Stimulated activated CD8-positive, alpha-beta memory T cell treated with anti-CD3 and anti-CD28 coated beads, Interleukin-4, amount 100 ng/mL, for 1 hour (primary cell): ENCODE data around the gene NIF3L1.
"Not testable (repeated sequence)": the region's sequence is repeated elsewhere in the genome, so short reads cannot be mapped to it uniquely, and the experiment has no call there.

Source experiments
- DNase-seq, 2 donors: peaks; one replicate each; pipeline ENCODE4 v3.0.0-alpha.2; 2020; ENCODE audit warnings: low read depth in 2 of 2, low spot score in 1 of 2

Gene NIF3L1

GRCh38 chr2:200871151-200871550 lies 18.0 kb upstream of the NIF3L1 start:
- DNase-seq, result no peak

GRCh38 chr2:200873560-200873959 lies 15.6 kb upstream of the NIF3L1 start:
- DNase-seq, result no peak

GRCh38 chr2:200877443-200877842 lies 11.7 kb upstream of the NIF3L1 start:
- no peak for DNase-seq

GRCh38 chr2:200878289-200878880 lies 10.8 kb upstream of the NIF3L1 start:
- DNase-seq, result no peak

GRCh38 chr2:200881715-200882249 lies 7.4 kb upstream of the NIF3L1 start:
- DNase-seq, result not testable (repeated sequence)

GRCh38 chr2:200899482-200899881 lies 10.3 kb downstream of the NIF3L1 start:
- DNase-seq, result no peak

GRCh38 chr2:200901459-200902072 lies 12.4 kb downstream of the NIF3L1 start:
- peak; percentile 31 to 49 for DNase-seq

- DNase-seq, result no peak
Observed at GRCh38 chr2:200905618-200906296, 16.6 kb downstream of the NIF3L1 start.

- no peak for DNase-seq
Observed at GRCh38 chr2:200909958-200910357, 20.8 kb downstream of the NIF3L1 start.

- DNase-seq, result no peak
Observed at GRCh38 chr2:200913654-200914053, 24.5 kb downstream of the NIF3L1 start.

GRCh38 chr2:200922439-200922838 lies 33.3 kb downstream of the NIF3L1 start:
- no peak for DNase-seq

- DNase-seq, result no peak
Observed at GRCh38 chr2:200929334-200930249, 40.4 kb downstream of the NIF3L1 start.

- DNase-seq, result no peak
Observed at GRCh38 chr2:200930947-200931626, 41.9 kb downstream of the NIF3L1 start.

GRCh38 chr2:200939832-200940231 lies 50.7 kb downstream of the NIF3L1 start:
- no peak for DNase-seq

- no peak for DNase-seq
Observed at GRCh38 chr2:200943527-200944105, 54.4 kb downstream of the NIF3L1 start.

GRCh38 chr2:200944467-200945394 lies 55.6 kb downstream of the NIF3L1 start:
- no peak for DNase-seq

GRCh38 chr2:200945395-200945729 lies 56.2 kb downstream of the NIF3L1 start:
- no peak for DNase-seq

GRCh38 chr2:200950378-200950777 lies 61.2 kb downstream of the NIF3L1 start:
- no peak for DNase-seq
